ENCODE data around the gene SLC39A11.

GRCh38 chr17:72991651-72992050 lies 100.8 kb downstream of the SLC39A11 start:
- TF ChIP-seq EZH2 (IDR thresholded peaks at IDR 0.05; ENCODE audit: insufficient read depth, low read length), result no peak
- no peak for TF ChIP-seq CTCF (IDR thresholded peaks at IDR 0.05; ENCODE audit: insufficient read depth, low read depth, low read length)

Data from astrocyte (in vitro differentiated cells and primary cell).